GM19397 (cell line): ENCODE results near the gene NEXN.

Experiments
- ATAC-seq: cut with Tn5 transposase; IDR thresholded peaks from one replicate; pipeline ENCODE4 v1.9.1; 2021; ENCODE audit warnings: mild to moderate bottlenecking, moderate library complexity; ENCODE audit not compliant: unreplicated experiment

Gene NEXN

DNA sequence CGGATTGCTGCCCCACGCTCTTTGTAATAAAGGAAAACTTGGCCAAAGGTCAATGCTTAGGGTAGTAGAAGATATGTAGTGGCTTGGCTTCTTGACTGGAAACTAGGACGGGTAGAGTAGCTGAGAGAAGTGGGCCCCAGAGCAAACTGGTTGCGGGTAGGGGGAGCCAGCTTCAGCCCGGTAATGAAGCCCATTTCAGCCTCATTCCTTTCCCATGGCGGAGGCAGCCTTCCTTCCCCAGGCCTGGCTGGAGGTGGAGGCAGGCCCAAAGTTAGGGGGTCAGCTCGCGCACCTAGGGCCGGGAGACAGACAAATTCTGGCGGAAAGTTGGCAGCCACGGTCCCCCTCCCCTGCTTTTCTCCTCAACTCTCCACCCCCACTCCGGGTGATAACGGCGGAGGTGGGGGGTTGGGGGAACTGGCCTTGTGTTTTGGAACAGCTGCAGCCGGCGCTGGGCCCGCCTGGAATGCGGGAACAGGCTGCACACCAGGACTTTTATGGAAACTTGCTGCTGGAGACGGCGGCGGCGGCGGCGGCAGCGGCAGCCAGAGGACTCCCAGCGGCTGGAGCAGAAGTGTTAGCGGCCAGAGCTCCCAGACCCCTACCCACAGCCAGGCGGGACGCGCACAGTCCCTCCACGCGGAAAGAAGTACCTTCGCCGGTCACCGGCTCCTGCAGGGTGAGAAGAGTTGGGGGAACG lies at the start of gene NEXN:
Gene NEXN (plus strand): TSS at position 544 of the 700 bp plus-strand sequence. CDS start 27,483 bp downstream, outside the sequence.
- peak; percentile 33 for ATAC-seq

DNA sequence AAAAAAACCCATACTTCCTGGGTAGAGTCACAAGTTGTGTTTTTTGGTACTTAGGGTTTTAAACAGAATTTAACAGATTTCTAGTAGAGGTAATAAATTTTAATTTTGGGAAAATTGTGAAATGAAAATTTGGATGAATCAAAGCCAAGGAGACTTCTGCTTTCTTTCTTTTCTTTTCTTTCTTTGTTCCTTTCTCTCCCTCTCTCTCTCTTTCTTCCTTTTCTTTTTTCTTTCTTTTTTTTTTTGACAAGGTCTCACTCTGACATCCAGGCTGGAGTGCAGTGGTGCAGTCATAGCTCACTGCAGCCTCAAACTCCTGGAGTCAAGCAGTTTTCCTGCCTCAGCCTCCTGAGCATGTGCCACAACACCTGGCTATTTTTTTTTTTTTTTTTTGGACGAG lies 46.9 kb upstream of the NEXN start:
- no peak for ATAC-seq

DNA sequence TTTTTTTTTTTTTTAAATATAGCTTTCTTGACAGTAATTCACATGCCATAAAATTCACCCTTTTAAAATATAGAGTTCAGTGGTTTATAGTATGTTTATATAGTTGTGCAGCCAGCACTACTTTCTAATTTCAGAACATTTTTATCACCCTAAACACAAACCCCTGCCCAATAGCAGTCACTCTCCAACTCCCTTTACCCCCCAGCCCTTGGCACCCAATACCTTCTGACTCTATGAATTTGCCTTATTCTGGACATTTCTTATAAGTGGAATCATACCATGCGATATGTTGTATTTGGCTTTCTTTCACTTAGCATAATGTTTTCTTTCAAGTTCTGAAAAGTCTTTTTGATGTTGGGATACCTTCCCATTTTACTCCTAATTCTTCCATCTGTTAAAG lies 42.5 kb upstream of the NEXN start:
- no peak for ATAC-seq

DNA sequence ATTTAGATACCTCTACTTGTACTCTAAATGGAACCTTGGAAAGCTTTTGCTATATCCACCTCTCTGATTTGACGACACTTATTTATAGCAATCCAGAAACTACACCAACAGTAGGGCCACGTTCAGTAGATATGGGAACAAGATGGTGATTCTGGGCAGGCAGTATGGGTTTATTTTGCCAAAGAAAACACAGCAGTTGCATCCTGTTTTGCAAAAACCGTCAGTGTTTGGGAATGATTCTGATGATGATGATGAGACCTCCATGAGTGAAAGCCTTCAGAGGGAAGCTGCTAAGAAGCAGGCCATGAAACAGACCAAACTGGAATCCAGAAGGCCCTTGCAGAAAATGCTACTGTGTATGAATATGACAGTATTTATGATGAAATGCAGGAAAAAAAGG lies 41.5 kb upstream of the NEXN start:
- ATAC-seq = no peak

DNA sequence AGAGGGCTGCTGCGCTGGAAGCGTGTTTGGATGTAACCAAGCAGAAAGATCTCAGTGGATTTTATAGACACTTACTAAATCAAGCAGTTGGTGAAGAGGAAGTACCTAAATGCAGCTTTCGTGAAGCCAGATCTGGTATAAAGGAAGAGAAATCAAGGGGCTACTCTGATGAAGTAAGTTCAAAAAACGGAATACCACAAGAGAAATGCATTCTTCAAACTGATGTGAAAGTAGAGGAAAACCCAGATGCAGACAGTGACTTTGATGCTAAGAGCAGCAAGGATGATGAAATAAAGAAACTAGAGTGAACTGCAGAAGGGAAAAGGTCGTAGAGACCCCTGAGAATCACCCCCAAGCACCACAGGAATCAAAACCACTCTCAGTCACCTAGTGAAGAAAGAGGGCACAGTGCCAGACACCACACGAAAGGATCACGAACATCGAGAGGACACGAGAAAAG lies 40.8 kb upstream of the NEXN start:
- ATAC-seq = no peak

DNA sequence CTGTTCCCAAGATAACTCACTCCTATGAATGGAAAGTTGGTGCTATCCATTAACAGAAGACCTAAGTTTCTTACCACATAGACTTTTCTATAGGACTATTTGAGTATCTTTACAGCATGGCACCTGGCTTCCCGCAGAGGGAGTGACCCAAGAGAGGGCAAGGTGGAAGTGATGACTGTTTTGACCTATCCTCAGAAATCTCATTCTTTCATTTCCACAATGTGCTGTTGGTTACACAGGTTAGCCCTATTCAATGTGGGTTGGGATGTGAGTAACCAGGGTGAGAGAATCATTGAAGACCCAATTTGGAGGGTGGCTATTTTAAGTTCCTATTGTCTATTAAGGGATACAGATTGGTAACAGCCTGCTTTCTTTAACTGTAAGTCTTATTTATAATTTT lies 38.3 kb upstream of the NEXN start:
- ATAC-seq = no peak

DNA sequence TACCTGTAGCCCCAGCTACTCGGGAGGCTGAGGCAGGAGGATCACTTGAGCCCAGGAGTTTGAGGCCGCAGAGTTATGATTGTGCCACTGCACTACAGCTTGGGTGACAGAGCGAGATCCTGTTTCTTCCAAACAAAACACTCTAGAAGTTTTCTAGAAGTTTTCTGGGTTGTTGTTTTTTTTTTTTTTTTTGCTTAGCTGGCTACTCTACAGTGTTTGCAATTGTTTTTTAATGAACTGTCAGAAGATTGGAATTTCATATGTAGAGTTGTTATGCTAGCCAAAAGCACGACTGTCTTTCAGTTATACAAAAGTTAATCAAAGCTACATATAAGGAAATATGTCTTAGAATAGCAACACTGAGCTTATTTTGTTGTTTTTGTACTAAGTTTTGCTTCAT lies 30.9 kb upstream of the NEXN start:
- ATAC-seq = no peak

DNA sequence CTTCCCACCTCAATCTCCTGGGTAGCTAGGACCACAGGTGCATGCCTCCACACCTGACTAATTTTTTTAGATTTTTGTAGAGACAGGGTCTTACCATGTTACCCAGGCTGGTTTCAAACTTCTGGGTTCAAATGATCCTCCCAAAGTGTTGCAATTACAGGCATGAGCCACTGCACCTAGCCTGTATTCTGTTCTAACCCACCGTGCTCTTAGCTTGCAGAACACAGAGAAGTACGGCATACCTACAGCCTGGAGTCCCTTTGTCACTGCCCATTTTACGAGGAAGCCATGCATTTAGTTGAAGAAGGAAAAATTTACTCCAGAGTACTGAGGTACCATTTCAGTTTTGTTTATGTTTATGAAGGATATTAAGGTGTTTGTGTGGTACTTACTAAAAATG lies 29.7 kb upstream of the NEXN start:
- no peak for ATAC-seq

DNA sequence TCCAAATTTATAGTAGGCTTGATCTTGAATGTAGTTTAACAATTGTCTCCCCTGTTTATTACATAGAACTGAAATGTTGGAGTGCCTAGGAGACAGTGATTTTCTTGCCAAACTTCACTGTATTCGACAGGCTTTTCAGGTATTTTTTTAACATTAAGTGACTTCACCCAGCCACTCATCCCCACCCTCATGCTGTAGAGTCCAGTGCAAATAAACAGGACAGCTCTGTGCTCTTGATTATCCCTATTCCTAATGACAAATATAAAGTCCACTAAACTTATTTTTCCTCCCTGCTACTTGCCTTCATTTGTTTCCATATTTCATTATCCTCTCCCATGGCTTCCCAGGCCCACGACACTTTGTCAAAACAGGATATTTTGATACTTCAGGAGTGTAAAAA lies 29.2 kb upstream of the NEXN start:
- ATAC-seq = no peak

DNA sequence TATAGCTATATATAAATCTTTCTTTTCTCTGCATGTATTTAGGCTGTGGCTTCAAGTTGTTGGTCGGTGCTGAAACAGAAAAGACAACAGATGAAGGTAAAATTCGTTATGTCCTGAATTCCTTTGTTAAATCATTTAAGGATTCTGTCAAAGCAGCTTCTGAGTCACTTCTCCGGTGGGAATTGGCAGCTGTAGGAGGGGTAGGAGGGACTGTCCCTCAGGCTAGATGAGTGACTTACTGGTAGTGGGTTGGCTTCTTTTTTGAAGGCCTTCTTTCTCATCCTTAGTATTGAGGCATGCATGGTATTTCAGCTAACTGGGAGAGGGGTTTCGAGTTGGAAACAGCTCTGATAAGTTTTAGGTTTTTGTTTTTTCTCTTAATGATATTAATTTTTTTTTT lies 22.1 kb upstream of the NEXN start:
- no peak for ATAC-seq

DNA sequence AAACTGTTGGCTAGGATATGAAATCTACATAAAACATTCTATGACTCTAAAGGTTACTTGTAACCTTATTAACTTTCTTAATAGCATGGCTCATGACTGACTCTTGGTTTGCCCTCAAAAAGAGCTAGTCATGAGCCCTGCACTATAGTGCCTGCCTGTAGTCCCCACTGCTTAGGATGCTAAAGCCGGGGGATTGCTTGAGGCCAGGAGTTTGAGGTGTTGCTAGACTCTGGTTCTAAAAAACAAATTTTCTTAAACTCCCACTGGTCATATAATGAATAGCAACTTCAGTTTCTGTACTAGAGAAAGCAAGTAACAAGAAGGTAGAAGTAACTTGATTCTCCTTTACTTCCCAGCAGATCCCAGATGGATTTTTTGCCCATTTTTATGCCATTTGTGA lies 15.8 kb upstream of the NEXN start:
- ATAC-seq = no peak

DNA sequence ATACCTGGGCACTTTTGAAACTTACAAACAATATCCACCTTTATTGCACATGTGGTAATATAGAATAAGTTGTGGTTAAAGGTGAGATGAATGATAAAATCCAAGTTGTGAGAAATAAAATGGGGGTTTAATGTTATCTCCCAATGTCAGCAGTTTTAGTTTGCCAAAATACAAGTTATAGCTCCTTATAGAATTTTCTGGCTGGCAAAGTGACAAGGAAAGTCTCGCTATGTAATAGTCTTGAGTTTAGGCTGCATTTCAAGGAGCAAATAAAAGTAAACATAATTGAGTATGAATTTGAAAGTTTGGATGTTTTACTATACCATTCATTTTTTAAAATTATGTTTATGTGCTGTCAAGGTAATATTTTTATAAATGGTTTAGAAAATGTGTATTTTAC lies 15.0 kb upstream of the NEXN start:
- ATAC-seq = no peak

DNA sequence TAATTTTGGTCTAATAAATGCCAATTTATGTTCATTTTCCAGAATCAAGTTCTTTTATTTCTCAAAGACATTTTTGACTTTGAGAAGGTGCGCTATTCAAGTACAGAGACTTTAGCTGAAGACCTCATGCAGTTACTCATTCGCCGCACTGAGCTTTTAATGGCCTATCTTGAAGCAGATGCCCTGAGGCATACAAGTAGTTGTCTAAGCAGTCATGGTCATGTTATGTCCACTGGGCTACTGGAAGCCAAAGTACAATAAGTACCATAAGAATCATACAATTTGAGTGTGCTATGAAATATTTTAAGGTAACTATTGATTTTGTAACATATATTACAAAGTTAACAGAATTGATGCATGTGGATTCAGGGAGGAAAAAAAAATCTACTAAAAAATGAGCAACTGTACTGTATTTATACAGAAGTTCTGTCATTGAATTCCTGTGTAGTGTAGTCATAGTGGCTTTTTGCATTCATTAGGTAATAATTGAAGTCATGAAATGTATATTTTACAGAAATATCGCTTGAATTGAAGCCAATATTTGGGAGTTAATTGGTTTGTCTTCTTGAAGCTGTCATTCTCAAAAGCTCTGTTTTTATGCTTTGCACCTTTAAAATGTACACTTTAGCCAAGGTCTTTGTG lies 13.5 kb upstream of the NEXN start:
- ATAC-seq = no peak

DNA sequence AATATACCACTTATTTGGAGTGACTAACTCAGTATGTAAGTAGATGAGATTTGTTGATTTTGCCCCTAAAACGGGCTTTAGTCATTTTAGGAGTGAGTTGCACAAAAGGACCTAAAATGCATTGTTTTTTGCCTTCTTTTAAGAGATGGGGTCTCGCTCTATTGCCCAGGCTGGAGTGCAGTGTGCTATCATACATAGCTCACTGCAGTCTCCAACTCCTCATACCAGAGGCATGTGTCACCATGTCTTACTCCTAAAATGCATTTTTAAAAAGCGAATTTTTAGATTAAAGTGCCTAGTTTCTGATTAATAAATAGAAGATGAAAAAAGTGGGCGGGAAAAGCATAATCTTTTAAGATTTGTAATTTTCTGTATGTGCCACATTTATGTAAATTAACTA lies 11.5 kb upstream of the NEXN start:
- no peak for ATAC-seq

DNA sequence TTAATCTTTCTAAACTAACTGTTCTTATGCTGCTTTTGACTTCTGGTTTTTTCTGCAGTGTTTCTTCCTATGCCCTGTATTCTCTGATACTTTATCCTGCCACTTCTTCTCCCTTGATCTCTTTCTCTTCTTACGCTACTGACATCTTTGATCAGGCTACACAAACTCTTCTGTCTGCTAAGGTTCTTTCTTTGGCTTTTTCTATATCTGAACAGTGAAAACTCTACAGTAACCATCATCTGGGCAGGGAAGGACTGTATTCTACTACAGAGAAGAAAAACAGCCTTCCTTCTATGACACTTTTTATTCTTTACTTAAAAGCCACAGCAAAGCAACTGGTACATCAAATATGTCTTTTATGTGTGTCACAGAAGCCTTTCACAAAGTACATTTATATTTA lies 7.4 kb upstream of the NEXN start:
- no peak for ATAC-seq

DNA sequence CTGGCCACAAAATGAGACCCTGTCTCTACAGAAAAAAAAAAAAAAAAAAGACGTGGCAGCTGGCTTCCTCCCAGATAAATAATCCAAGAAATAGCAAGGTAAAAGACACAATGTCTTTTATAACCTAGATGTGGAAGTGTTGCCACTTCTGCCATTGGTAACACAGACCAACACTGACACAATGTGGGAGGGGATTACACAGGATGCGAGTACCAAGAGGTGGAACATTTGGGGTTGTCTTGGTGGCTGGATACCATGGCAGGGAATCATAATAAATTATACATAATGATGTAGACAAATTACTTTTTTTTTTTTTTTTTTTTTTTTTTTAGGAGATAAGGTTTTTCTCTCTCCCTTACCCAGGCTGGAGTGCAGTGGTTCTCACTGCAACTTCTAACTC lies 6.0 kb upstream of the NEXN start:
- ATAC-seq = no peak

DNA sequence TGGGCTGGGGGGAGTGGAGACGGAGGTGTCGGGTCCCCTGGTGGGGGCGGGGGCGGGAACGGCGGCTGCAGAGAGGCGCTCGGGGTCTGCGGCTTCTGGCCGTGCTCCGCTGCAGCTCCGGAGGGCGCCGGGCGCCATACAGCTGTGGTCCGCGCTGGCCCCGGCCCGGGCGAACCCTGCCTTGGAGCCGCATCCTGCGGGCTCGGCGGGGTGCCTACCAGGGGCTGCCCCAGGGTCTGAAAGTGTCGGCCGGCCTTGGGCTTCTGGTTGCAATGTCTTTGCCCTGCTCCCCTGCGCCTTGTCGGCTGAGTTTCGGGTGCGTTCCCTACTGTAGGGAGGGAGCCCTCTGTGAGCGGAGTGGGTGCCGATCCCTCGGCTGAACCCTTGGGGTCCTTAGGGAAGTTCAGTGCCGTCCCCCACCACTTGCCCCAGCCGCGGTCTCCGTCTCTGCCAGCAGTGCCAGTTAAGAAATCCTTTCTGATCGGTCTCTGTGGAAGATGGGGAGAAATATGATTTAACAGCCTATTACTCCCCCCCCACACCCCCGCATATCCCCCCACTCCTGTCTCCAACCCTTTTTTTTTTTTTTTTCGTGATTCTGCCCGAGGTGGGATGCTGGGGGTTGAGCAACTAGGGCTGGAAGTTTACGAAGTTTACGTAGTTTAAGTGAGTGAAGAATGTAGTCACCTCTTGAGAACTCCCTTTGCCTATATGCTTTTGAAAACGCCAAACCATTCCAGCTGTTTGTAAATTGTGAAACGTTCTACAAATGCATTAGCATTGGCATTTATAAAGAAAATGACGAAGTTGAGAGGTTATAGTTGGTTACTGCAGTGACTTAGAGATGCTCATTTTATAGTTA lies 588 bp downstream of the NEXN start:
- ATAC-seq = peak; percentile 72

DNA sequence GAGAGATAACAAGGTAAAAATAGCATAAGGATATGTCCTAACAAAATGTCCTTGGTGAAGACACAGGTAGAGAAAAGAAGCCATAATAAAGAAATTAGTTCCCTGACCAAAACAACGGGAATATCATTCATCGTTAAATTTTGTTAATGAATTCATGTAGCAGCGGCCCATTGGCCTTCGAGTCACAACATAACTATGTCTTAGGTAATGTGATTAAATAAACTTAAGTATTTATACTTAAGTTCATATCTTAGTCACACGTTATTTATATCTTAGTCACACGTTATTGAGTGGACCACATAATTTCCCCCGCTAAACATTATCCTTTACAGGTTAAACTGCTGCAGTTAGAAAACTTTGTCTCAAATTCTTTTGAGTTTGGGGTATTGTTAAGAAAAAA lies 1.2 kb downstream of the NEXN start:
- no peak for ATAC-seq

DNA sequence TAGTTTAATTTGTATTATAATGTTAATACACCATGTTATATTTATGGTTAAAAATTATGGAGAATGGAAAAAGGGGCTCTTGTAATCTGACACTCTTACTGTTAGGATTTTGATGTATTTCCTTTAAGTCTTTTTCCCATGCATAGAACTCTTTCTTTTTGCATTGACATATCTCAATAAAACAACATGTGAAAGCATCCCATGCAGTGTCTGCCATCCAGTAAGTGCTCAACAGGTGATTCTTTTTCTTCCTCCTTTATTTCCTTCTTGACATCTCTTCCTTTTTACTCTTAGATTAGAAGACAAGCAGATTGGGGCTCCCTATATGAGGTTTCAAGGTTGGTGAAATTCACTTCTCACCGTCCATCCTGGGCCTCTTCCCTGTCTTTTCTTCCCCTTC lies 2.8 kb downstream of the NEXN start:
- no peak for ATAC-seq

DNA sequence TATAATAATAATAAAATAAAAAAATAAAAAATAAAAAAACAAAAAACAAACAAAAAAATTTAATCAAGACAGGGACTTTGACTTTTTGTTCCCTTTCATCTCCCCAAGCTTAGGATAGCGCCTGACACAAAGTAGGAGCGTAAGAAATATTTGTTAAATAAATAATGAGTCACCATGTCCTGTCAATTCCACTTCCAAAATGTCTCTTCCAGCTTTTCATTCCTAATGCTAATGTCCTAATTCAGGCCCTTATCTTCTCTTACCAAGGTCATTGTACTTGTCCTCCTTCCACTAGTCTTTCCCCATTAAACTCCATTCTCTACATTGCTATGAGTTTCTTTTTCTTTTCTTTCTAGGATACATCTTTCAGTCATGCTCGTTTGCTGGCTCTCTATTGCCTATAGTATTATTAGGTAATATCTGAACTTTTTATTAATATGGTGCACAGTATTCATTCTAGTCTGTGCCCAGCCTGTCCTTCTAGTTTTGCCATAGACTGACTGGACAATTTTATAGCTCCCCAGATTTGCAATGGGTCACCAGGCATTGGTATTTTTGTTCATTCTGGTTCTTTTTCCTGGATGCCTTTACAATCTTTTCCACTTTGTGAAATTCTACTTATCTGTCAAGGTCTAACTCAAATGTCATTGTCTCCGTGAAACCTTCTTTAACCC lies 11.4 kb downstream of the NEXN start:
- no peak for ATAC-seq

DNA sequence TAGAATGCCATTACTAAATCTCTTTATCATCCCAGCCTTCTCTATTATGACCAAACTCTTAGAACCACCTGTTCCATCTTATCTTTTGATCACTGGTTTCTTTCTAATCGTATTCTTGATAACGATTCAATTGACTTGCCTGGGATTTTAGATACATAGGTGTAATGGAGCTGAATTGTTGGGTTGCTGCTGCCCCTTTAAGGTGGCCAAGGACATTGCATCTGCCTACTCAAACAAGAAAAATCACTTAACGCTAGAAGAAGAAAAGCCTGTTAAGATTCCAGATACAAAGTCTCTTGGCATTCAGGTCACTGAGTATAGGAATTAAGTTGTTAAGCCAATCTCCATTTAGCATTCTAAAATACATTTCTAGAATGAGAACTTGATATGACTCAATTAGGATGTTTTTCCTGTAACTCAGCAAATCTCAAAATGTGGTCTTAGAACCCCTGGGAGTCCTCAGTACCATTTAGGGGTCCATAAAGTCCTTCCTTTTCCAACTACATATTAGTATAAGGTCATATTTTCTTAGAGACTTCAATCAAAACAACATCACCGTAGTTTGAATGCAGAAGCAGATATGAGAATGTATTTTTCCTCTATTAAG lies 12.4 kb downstream of the NEXN start:
- no peak for ATAC-seq
